Stimulated activated CD4-positive, alpha-beta T cell treated with anti-CD3 and anti-CD28 coated beads, Interleukin-1b, Interleukin-23, amount 100 ng/mL, for 4 hours (primary cell): ENCODE data around the gene PCDHGB1.
A peak's percentile ranks its signal among the peaks of the same experiment; 100 is the strongest.
"Not testable (repeated sequence)": the region's sequence is repeated elsewhere in the genome, so short reads cannot be mapped to it uniquely, and the experiment has no call there.

ENCODE experiments used
- DNase-seq, 2 donors: peaks; one replicate each; pipeline ENCODE4 v3.0.0-alpha.2; 2020; ENCODE audit warnings: low read depth in 2 of 2

Gene PCDHGB1

GRCh38 chr5:141349917-141350619, at the start of gene PCDHGB1:
PCDHGB1 (plus strand) TSS chr5:141350099; CDS start chr5:141350261, 162 bp downstream.
- DNase-seq = no peak

GRCh38 chr5:141303756-141304155, 46.1 kb upstream of the PCDHGB1 start, which contains the start of gene SLC25A2:
SLC25A2 (minus strand) TSS chr5:141304049; CDS start chr5:141303865, 184 bp downstream.
- DNase-seq = no peak

GRCh38 chr5:141306630-141307029, 43.3 kb upstream of the PCDHGB1 start:
- no peak for DNase-seq

- DNase-seq = no peak
Measured at GRCh38 chr5:141313711-141314110, 36.2 kb upstream of the PCDHGB1 start.

- DNase-seq = not testable (repeated sequence)
Measured at GRCh38 chr5:141316963-141317362, 32.9 kb upstream of the PCDHGB1 start.

GRCh38 chr5:141319202-141319601, 30.7 kb upstream of the PCDHGB1 start:
- no peak for DNase-seq

GRCh38 chr5:141319699-141320098, 30.2 kb upstream of the PCDHGB1 start:
- DNase-seq = no peak

- DNase-seq = peak; percentile 87 to 92
Measured at GRCh38 chr5:141320225-141321169, 29.4 kb upstream of the PCDHGB1 start, which contains the start of gene TAF7. TAF7 (minus strand) TSS chr5:141320784; CDS start chr5:141320044, 740 bp downstream.

GRCh38 chr5:141322261-141322660, 27.6 kb upstream of the PCDHGB1 start:
- no peak for DNase-seq

- DNase-seq = peak; percentile 43 to 54
Measured at GRCh38 chr5:141326088-141326854, 23.6 kb upstream of the PCDHGB1 start.

GRCh38 chr5:141328231-141328630, 21.7 kb upstream of the PCDHGB1 start:
- DNase-seq = no peak

GRCh38 chr5:141330299-141331080, 19.4 kb upstream of the PCDHGB1 start, which contains the start of gene PCDHGA1:
PCDHGA1 (plus strand) TSS chr5:141330514.
- no peak for DNase-seq

- DNase-seq = not testable (repeated sequence)
Measured at GRCh38 chr5:141332571-141332970, 17.3 kb upstream of the PCDHGB1 start.

- no peak for DNase-seq
Measured at GRCh38 chr5:141338538-141339306, 11.2 kb upstream of the PCDHGB1 start, which contains the start of gene PCDHGA2. PCDHGA2 (plus strand) TSS chr5:141338760.

GRCh38 chr5:141340781-141341354, 9.0 kb upstream of the PCDHGB1 start:
- not testable (repeated sequence) for DNase-seq

- no peak for DNase-seq
Measured at GRCh38 chr5:141342773-141343172, 7.1 kb upstream of the PCDHGB1 start.

GRCh38 chr5:141343242-141343952, 6.5 kb upstream of the PCDHGB1 start, which contains the start of gene PCDHGA3:
PCDHGA3 (plus strand) TSS chr5:141343829; CDS start chr5:141344034, 205 bp downstream.
- DNase-seq = no peak

GRCh38 chr5:141343953-141344463, 5.9 kb upstream of the PCDHGB1 start:
- no peak for DNase-seq

- no peak for DNase-seq
Measured at GRCh38 chr5:141345327-141345726, 4.6 kb upstream of the PCDHGB1 start.
